Activated CD4-positive, CD25-positive, alpha-beta regulatory T cell treated with anti-CD3 and anti-CD28 coated beads, Interleukin-2, amount 50 U/mL, for 72 hours (primary cell): Measurements from ENCODE around the gene DNAJC30.
"Not testable (repeated sequence)": the region's sequence is repeated elsewhere in the genome, so short reads cannot be mapped to it uniquely, and the experiment has no call there.

ENCODE experiments used
- DNase-seq: peaks from one replicate; pipeline ENCODE4 v3.0.0; 2021

DNAJC30 gene

DNA sequence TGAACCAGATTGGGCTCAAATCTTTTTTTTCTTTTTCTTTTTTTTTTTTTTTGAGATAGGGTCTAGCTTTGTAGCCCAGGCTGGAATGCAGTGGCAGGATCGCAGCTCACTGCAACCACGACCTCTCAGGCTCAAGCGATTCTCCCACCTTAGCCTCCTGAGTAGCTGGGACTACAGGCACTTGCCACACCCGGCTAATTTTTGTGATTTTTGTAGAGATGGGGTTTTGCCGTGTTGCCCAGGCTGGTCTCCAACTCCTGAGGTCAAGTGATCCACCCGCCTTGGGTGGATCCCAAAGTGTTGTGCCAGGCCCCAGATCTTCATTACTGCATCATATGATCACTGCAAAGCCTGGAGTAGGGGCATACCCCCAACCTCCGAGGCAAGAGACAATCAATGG lies 2.8 kb downstream of the DNAJC30 start:
- no peak for DNase-seq

DNA sequence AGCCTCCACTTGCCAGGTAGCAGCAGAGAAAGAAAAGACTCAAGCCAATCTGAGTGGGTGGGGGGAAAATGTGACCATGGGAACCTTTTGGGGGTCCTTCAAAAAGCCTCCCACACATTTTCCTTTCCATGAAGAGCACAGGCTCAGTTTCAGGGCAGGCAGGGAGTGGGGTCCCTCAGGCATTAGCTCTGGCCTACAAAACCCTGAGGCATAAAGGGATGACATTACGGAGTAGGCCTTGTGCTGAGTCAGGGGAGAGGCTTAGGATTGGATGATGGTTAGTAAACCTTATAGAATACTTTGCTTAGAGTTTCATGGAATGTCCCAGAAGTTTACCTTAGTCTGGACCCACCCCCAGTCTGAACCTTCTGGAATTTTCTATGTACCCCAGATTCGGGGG lies 3.5 kb downstream of the DNAJC30 start:
- DNase-seq: no peak

DNA sequence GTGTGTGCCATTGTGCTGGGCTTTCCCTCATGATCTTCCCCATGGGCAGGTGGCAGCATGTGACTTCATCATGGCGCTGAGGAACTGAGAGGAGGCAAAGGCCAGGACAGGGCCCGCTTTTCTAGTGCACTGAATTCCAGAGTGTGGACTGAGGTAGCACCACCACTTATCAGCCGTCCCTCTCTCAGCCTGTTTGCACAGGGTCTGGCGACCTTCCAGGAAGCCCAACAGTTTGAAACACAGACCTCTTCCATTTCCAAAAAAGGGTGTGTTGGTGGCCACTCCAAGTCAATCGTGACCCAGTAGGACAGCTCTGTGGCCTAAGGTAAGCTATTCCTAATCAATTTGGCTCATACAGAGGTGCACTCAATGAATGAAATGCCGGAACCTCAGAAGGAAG lies 4.4 kb downstream of the DNAJC30 start:
- DNase-seq: no peak

GRCh38 chr7:73676062-73676461 lies 7.2 kb downstream of the DNAJC30 start:
- not testable (repeated sequence) for DNase-seq

GRCh38 chr7:73674468-73675124 lies 8.7 kb downstream of the DNAJC30 start:
- DNase-seq: no peak

GRCh38 chr7:73671857-73672445 lies 11.3 kb downstream of the DNAJC30 start:
- DNase-seq: no peak

DNA sequence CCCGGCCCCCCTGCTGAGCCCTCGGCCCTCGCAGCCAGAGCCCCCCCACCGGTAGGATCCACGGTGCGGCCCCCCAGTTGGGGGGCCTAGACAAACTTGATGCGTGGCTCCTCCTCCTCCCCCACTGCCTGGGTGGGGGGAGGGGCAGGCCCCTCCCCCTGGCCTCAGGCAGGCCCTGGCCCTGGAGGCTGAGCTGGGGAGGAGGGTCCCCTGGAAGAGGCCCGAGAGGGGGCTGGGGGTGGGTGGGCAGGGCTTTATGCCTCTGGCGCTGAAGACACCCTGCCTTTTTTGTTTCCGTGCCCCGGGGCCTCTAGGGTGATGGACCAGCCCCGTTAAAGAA lies 12.0 kb downstream of the DNAJC30 start:
- DNase-seq: no peak

GRCh38 chr7:73669858-73670385 lies 13.3 kb downstream of the DNAJC30 start:
- DNase-seq: no peak

DNA sequence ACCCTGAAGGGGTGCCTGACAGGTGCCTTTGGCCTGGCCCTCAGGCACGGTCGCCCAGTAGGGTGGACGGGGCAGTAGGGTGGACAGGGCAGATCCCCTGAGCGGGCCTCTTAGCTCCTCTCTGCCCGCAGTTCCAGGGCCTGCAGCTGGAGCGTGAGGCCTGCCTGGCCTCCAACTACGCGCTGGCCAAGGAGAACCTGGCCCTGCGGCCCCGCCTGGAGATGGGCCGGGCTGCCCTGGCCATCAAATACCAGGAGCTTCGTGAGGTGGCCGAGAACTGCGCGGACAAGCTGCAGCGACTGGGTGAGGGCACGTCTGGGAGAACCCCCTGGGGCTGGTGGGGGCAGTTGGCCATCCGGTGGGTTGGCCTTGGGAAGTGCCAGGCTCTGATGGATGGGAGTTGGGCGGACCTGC lies 14.0 kb downstream of the DNAJC30 start:
- no peak for DNase-seq

DNA sequence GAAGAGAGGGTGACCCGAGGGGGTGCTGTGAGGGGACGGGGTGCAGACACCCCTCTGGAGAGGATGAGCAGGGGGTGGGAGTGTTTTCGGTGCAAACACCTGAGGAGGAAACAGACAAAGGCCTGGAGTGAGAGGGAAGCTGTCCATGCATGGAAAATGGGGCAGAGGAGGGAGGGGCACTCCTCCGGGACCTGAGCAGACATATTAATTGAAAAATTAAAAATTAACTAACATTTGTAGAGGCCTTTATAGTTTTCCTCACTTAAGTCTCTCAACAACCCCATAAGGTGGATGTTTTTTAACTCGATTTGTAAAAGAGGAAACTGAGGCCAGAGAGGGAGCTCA lies 14.4 kb downstream of the DNAJC30 start:
- DNase-seq: no peak

GRCh38 chr7:73668103-73668885 lies 15.0 kb downstream of the DNAJC30 start:
- DNase-seq: no peak

DNA sequence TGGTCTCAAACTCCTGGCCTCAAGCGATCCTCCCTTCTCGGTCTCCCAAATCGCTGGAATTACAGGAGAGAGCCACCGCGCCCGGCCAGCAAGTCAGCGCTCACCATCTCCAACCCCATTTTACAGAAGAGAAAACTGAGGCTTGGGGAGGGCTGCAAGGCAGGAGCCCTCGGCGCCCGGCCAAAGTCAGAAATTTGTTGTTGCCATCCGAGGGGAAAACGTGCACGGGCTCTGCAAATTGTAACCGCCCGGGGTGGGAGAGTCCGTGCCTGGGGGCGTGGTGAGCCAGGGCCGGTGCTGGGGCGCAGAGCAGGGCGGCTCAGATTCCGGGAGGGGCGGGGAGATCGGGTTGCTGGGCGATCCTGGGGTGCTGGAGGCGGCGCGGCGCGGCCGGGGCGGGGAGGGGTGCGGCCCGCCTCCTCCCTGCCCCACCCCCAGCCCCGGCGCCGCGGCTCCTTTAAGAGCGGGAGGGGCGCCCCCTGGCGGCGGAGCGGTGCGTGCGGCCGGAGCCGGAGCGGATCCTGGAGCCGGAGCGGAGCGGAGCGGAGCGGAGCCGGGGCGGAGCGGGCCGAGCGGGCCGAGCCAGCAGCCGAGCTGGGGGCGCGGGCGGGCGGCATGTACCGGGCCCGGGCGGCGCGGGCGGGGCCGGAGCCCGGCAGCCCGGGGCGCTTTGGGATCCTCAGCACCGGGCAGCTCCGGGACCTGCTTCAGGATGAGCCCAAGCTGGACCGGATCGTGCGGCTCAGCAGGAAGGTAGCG lies 15.7 kb downstream of the DNAJC30 start, which contains the start of gene VPS37D:
Gene VPS37D, plus strand, starts transcription at position 488 of the 759 bp plus-strand sequence. Its CDS starts 128 bp downstream, at position 616.
- peak; percentile 99 for DNase-seq

DNA sequence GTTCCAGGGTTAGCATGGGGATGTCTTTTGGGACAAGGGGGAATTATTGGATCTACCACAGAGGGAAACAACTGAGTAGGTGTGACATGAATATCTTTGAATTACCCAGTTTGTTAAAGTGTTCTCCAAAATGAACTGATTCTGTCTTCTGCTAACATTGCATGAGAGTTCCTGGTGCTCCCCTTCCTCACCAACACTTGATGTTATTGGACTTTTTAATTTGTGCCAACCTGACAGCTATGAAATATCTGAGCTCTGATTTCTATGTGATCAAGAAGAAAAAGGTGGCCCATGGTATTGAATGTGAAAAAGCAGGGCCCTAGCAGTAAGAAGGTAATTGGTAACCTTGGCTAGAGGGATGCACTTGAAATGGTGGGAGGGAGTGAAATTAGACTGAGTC lies 20.2 kb downstream of the DNAJC30 start:
- no peak for DNase-seq

DNA sequence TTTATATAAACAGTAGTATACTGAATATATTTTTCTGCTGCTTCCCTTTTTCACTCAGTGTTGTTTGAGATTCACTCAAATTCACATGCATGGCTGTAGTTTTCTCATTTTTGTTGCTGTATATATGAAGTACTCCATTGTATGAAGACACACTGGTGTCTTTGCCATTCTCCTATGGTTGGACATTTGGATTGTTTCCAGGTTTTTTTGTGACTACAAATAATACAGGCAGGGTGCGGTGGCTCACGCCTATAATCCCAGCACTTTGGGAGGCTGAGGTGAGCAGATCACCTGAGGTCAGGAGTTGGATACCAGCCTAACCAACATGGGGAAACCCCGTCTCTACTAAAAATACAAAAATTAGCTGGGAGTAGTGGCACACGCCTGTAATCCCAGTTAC lies 22.7 kb downstream of the DNAJC30 start:
- DNase-seq: not testable (repeated sequence)

GRCh38 chr7:73659983-73660382 lies 23.3 kb downstream of the DNAJC30 start:
- no peak for DNase-seq

DNA sequence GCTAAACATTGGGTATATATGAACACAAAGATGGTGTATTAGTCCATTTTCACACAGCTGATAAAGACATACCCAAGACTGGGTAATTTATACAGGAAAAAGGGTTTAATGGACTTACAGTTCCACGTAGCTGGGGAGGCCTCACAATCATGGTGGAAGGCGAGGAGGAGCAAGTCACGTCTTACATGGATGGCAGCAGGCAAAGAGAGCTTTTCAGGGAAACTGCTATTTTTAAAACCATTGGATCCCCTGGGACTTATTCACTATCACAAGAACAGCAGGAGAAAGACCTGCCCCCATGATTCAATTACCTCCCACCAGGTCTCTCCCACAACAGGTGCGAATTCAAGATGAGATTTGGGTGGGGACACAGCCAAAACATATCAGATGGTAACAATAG lies 27.9 kb downstream of the DNAJC30 start:
- not testable (repeated sequence) for DNase-seq

- DNase-seq: no peak
These were observed 30.7 kb downstream of the DNAJC30 start for GRCh38 chr7:73652541-73652949.

GRCh38 chr7:73650524-73650923 lies 32.7 kb downstream of the DNAJC30 start:
- DNase-seq: no peak

GRCh38 chr7:73649576-73649975 lies 33.7 kb downstream of the DNAJC30 start:
- DNase-seq: no peak

- DNase-seq: no peak
These were observed 34.5 kb downstream of the DNAJC30 start for GRCh38 chr7:73648593-73649332.

- DNase-seq: no peak
These were observed 35.3 kb downstream of the DNAJC30 start for GRCh38 chr7:73647725-73648592.
